Fibroblast of mammary gland (primary cell): ENCODE data around the gene TBCB.

ENCODE experiments used
- DNase-seq: peaks from one replicate; pipeline ENCODE4 v3.0.0-alpha.2; 2010; ENCODE audit warnings: low read depth
- H3K4me3 ChIP-seq: 2 replicates; pipeline ENCODE4 v1.5.1; 2011; ENCODE audit warnings: low read depth, mild to moderate bottlenecking, low read length, moderate library complexity; ENCODE audit not compliant: control insufficient read depth
- TF ChIP-seq, protein P1 (sequence below): conservative IDR thresholded peaks from 2 replicates; pipeline ENCODE4 v1.5.1; 2011; ENCODE audit warnings: low read depth, low read length, inconsistent platforms; ENCODE audit not compliant: control insufficient read depth, insufficient read depth

TBCB gene

DNA sequence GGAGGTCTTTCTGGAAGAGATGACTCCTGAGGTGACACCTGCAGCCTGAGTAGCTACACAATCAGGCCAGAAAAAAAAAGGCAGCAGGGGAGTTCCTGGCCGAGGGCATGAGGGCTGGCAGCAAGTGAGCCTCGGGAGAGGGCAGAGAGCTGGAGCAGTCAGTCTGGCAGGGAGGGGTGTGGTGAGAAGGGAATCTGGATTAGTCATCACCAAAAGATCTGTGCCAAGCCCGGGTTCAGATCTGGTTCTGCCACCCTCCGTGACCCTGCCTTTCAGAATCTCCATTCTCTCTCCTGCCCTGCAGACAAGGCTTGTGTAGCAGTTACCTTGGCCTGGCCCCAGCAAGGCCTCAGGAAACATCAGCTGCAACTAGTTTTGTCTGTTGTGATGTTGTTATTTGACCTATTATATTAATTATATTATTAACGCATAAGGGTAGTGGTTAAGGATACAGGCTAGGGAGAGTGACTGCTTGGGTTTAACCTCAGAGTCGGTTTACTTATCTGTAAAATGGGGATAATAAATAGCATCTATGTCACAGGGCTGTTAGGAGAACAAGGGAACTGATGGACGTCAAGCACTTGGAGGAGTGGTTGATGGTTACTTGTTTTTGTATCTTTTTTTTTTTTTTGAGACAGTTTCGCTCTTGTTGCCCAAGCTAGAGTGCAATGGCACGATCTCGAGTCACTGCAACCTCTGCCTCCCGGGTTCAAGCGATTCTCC lies 21.9 kb downstream of the TBCB start:
- DNase-seq = peak; percentile 42
- no peak overlapping the region for H3K4me3 ChIP-seq

DNA sequence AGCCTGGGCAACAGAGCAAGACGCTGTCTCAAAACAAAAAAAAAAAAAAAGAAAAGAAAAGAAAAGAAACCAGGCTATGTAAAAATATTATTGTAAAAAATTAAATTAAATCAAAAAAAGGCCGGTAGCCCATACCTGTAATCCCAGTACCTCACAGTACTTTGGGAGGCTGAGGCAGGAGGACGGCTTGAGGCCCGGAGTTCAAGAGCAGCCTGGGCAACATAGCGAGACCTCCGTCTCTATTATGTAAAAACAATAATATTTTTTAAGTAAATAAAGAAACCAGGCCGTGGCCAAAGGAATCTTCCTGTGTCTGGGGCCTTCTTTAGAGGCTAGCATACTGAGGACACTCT lies 23.8 kb downstream of the TBCB start:
- TF ChIP-seq, protein P1, sequence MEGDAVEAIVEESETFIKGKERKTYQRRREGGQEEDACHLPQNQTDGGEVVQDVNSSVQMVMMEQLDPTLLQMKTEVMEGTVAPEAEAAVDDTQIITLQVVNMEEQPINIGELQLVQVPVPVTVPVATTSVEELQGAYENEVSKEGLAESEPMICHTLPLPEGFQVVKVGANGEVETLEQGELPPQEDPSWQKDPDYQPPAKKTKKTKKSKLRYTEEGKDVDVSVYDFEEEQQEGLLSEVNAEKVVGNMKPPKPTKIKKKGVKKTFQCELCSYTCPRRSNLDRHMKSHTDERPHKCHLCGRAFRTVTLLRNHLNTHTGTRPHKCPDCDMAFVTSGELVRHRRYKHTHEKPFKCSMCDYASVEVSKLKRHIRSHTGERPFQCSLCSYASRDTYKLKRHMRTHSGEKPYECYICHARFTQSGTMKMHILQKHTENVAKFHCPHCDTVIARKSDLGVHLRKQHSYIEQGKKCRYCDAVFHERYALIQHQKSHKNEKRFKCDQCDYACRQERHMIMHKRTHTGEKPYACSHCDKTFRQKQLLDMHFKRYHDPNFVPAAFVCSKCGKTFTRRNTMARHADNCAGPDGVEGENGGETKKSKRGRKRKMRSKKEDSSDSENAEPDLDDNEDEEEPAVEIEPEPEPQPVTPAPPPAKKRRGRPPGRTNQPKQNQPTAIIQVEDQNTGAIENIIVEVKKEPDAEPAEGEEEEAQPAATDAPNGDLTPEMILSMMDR = no peak
- DNase-seq = no peak
- peak overlapping the region; percentile 100 for H3K4me3 ChIP-seq

More for the DNA sequence above, 21.9 kb downstream of the TBCB start:
- TF ChIP-seq, protein P1 = no peak

DNA sequence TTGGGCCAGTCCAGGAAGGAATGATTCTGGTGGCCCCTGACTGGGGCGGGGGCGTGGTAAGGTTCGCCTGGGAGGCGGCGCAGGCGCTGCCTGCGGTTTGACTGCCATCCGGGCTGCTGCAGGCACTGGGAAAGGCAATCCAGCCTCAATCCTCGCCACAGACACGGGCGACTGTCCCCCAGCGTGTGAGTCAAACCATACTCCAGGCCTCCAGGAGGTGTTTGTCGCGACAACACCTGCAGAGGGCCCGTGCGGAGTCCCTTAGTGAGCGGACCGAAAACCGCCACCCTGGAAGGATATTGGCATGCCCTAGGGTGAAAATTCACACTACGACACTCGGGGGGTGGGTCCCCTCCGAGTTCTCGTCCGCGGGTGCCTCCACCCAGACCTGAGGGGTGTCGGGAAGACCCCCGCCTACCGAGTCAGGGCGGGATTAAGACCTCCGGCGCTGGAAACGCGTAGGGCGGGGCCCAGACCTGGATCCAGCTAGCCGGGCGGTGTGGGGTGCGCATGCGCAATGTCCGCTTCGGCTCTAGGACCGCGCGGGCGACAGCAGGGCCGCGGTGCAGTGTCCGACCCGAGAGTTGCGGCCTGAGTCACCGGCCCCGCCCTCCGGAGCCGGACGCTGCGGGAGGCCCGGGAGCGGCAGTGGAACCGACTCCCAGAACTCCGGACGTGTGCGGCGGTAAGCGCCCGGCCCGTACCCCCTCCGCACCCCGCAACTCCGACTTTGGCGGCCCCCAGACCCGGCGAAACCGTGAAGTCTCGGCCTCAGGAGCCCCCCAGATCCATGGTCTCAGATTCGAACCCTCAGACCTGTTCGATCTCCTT lies 24.4 kb downstream of the TBCB start, which contains the start of gene CAPNS1:
Gene CAPNS1 (plus strand): TSS at position 594 of the 831 bp plus-strand sequence. CDS start 946 bp downstream, outside the sequence.
- peak within 1 kb of the TSS; percentile 100 for H3K4me3 ChIP-seq
- TF ChIP-seq, protein P1 = no peak
- peak; percentile 93 for DNase-seq

DNA sequence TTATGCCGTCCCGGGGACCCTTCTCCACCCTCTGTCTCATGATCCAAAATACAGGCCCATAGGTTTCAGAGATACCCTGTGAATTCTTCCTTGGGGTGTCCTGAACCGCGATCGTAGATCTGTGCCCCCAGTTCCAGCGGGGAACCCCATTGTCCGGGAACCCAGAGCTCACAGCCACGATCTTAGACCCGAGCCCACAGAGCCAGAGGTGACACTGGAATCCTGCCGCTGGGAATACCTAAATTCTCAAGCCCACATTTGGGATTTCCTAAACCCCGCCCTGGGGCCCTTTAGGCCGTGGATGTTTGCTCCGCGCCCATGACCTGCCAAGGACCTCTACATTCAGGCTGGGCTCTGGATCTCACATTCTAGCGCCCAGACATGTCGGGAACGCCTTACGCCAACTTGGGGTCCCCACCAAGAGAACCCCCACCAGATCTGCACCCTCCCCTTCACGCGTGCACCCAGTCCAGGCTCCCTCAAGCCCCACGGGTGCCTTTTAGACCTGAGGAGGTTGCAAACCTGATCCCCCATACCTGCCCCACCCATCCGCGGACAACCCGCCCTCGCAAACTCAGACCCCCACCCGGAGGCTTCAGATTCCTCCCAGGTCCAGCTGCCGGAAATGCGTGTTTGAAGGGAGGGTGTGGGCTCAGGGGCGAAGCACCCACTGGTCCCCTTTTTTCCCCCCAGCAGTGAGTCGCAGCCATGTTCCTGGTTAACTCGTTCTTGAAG lies 25.2 kb downstream of the TBCB start:
- TF ChIP-seq, protein P1 = no peak
- H3K4me3 ChIP-seq = peak overlapping the region; percentile 100
- peak; percentile 32 for DNase-seq

DNA sequence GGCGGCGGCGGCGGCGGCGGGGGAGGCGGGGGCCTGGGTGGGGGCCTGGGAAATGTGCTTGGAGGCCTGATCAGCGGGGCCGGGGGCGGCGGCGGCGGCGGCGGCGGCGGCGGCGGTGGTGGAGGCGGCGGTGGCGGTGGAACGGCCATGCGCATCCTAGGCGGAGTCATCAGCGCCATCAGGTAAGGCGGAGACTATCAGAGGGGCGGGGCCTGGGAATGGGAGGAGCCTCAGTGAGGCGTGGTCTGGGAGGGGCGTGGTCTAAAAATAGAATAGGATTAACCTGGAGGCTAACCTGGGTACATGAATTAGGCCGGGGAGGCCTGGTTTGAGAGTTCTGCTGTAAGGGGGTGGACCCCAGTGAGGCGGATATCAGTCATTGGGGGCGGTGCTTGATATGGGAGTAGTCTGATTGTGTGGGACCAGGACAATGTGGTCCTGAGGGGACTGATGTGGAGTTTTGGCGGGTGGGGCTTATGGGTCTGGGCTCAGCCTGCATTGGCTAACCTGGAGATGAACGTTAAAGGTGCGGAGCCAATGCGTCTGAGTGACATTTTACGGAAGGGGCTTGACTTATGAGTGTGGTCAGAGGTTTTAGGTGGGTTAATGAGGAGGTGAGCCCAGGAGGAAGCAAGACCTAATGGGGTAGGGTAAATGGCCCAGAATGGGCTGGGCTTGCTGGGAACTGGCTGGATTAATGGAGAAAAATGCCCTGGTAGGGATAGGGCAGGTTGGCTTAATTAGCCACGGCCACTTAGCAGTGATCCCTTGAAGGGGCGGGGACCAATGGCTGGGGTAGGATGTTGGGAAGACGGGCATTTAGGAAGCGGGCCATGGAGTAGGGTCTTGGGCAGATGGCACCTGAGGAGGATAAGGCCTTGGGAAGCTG lies 26.0 kb downstream of the TBCB start:
- peak; percentile 79 for DNase-seq
- peak overlapping the region; percentile 100 for H3K4me3 ChIP-seq
- TF ChIP-seq, protein P1 = no peak
